Endothelial cell of umbilical vein (primary cell): ENCODE results near the gene UBE2F. TPM values are rescaled to one million over a fixed set of nuclear protein-coding genes. Genes with fewer than 3 reads are reported as not detected.

Experiments
- BruUV-seq: library from RNA; stranded (reverse); fragments of 400-500 nt; replicated peaks from 2 replicates; lab custom pipeline; 2021; lab: Mats Ljungman, UMichigan
- CTCF ChIA-PET: fragments of 300-600, 350-600 bp; sonication (Branson Sonifier 250); formaldehyde crosslinking; loops from one replicate; lab custom pipeline; 2021; ENCODE audit warnings: antibody characterized with exemption, inconsistent platforms; lab: Charles Lee
- POLR2A ChIA-PET: fragments of 300-600, 350-600 bp; sonication (Branson Sonifier 250); formaldehyde crosslinking; loops from one replicate; lab custom pipeline; 2021; ENCODE audit warnings: antibody characterized with exemption, inconsistent platforms; lab: Charles Lee
- DNase-seq: peaks from one replicate; pipeline ENCODE4 v3.0.0-alpha.2; 2011; ENCODE audit warnings: low read depth, low spot score
- FAIRE-seq: peaks from 2 replicates; lab custom pipeline; 2011; peaks lifted over from hg19 to GRCh38; lab: Jason Lieb, UNC
- H2AFZ ChIP-seq: 2 replicates; pipeline ENCODE4 v1.6.0; 2012; ENCODE audit warnings: low read depth, low read length, control low read depth, inconsistent platforms
- H3K27ac ChIP-seq: 2 replicates; pipeline ENCODE4 v1.5.1; 2011; ENCODE audit warnings: low read depth, mild to moderate bottlenecking, control low read depth, low read length, moderate library complexity; ENCODE audit not compliant: insufficient read depth
- H3K27me3 ChIP-seq, 2 experiments: 2 replicates each; pipeline versions ENCODE4 v1.6.0 to v1.6.1; 2011; ENCODE audit warnings: low read length in 2 of 2, mixed read lengths in 1 of 2; ENCODE audit not compliant: control insufficient read depth in 2 of 2, insufficient read depth in 2 of 2
- H3K36me3 ChIP-seq, 2 experiments: 2 replicates in 1 of 2; 3 replicates in 1 of 2; pipeline ENCODE4 v1.5.1; 2011; ENCODE audit warnings: low read length in 2 of 2, mild to moderate bottlenecking in 1 of 2, moderate library complexity in 1 of 2; ENCODE audit not compliant: control insufficient read depth in 2 of 2, insufficient read depth in 2 of 2; ENCODE audit errors: extremely low read depth in 1 of 2
- H3K4me1 ChIP-seq: 3 replicates; pipeline ENCODE4 v1.5.1; 2011; ENCODE audit warnings: mild to moderate bottlenecking, low read length; ENCODE audit not compliant: control insufficient read depth, insufficient read depth; ENCODE audit errors: extremely low read depth
- H3K4me2 ChIP-seq: 2 replicates; pipeline ENCODE4 v1.6.1; 2011; ENCODE audit warnings: low read length, control low read depth, mixed read lengths; ENCODE audit not compliant: insufficient read depth
- H3K4me3 ChIP-seq, 3 experiments: fragments of 200-600 bp in 1 of 3; sonication (generic), shearing (Covaris generic) in 1 of 3; replicated peaks in 1 of 3; 2 replicates each; pipeline ENCODE4 v1.5.1; 2011 to 2016; ENCODE audit warnings: control low read depth in 3 of 3, low read length in 3 of 3, mild to moderate bottlenecking in 2 of 3, inconsistent platforms in 1 of 3, low read depth in 1 of 3, moderate library complexity in 1 of 3; ENCODE audit not compliant: insufficient read depth in 1 of 3
- H3K79me2 ChIP-seq: 2 replicates; pipeline ENCODE4 v1.6.0; 2012; ENCODE audit warnings: low read length, inconsistent platforms; ENCODE audit not compliant: control insufficient read depth, insufficient read depth
- H3K9ac ChIP-seq: replicated peaks from 2 replicates; pipeline ENCODE3; 2011; ENCODE audit warnings: low read length, control low read depth; ENCODE audit not compliant: insufficient read depth; ENCODE audit errors: extremely low read depth
- H3K9me1 ChIP-seq: replicated peaks from 3 replicates; pipeline ENCODE4 v1.6.0; 2011; ENCODE audit warnings: mild to moderate bottlenecking, low read length; ENCODE audit not compliant: control insufficient read depth, insufficient read depth; ENCODE audit errors: extremely low read depth
- H3K9me3 ChIP-seq: replicated peaks from 2 replicates; pipeline ENCODE4 v1.5.1; 2012; ENCODE audit warnings: low read length, inconsistent platforms; ENCODE audit not compliant: control insufficient read depth, insufficient read depth
- H4K20me1 ChIP-seq: replicated peaks from 2 replicates; pipeline ENCODE3; 2011; ENCODE audit warnings: mild to moderate bottlenecking, low read length; ENCODE audit not compliant: control insufficient read depth, insufficient read depth; ENCODE audit errors: extremely low read depth
- CTCF ChIP-seq, 2 donors: IDR thresholded peaks; 1 replicate in 1 of 2; 2 replicates in 1 of 2; pipeline ENCODE4 v1.5.1; 2011; ENCODE audit warnings: low read length in 2 of 2, mild to moderate bottlenecking in 2 of 2, moderate library complexity in 2 of 2, control low read depth in 1 of 2, inconsistent platforms in 1 of 2, low read depth in 1 of 2; ENCODE audit not compliant: insufficient read depth in 1 of 2; ENCODE audit errors: extremely low read depth in 1 of 2
- EZH2 ChIP-seq: IDR thresholded peaks from 2 replicates; pipeline ENCODE4 v1.6.1; 2012; ENCODE audit warnings: borderline replicate concordance, low read depth, mild to moderate bottlenecking, moderate library complexity, low read length, inconsistent platforms; ENCODE audit not compliant: severe bottlenecking
- FOS ChIP-seq: IDR thresholded peaks from 2 replicates; pipeline ENCODE4 v1.6.1; 2011; ENCODE audit warnings: mild to moderate bottlenecking, low read length, moderate library complexity, borderline replicate concordance; ENCODE audit not compliant: insufficient read depth
- GATA2 ChIP-seq: IDR thresholded peaks from 2 replicates; pipeline ENCODE4 v1.7.0; 2011; ENCODE audit warnings: low read depth, mild to moderate bottlenecking, moderate library complexity, mixed read lengths, low read length; ENCODE audit not compliant: insufficient read length, insufficient read depth
- JUN ChIP-seq: IDR thresholded peaks from 2 replicates; pipeline ENCODE4 v1.6.1; 2011; ENCODE audit warnings: borderline replicate concordance, low read depth; ENCODE audit not compliant: insufficient read length, insufficient read depth
- MAX ChIP-seq: IDR thresholded peaks from 2 replicates; pipeline ENCODE4 v1.6.1; 2011; ENCODE audit not compliant: insufficient read depth, insufficient read length
- MYC ChIP-seq: IDR thresholded peaks from one replicate; pipeline ENCODE4 v1.6.1; 2011; ENCODE audit warnings: mild to moderate bottlenecking, low read depth, low read length
- POLR2A ChIP-seq: IDR thresholded peaks from 2 replicates; pipeline ENCODE4 v1.6.1; 2012; ENCODE audit warnings: low read depth, mild to moderate bottlenecking, control low read depth, low read length
- POLR2AphosphoS5 ChIP-seq: IDR thresholded peaks from 2 replicates; pipeline ENCODE4 v1.6.1; 2012; ENCODE audit warnings: low read depth, mild to moderate bottlenecking, control low read depth, low read length, moderate library complexity; ENCODE audit not compliant: insufficient read depth
- dilution Hi-C: fragments of 300-500 bp; cut with MboI; formaldehyde crosslinking; loops from one replicate; pipeline ENCODE4 v1.15.0; 2019; ENCODE audit warnings: low sequenced_read_pairs; ENCODE audit not compliant: extremely low pct_ligation_motif_present
- intact Hi-C: fragments of 100-400 bp; cut with micrococcal nuclease; formaldehyde crosslinking; loops from one replicate; pipeline ENCODE4 v1.10.0; 2022
- polyA plus RNA-seq, 4 experiments: library from polyadenylated mRNA; depleted of rRNA in 3 of 4; stranded (reverse) in 3 of 4; unstranded in 1 of 4; fragments of >200 nt; gene quantifications; 2 replicates each; pipeline versions ENCODE4 v1.2.1 to v1.2.3, GENCODE V29; 2011 to 2012; ENCODE audit warnings: missing spikeins in 1 of 4
- total RNA-seq: library from RNA; stranded (reverse); gene quantifications from 2 replicates; pipeline ENCODE4 v1.2.3, GENCODE V29; 2021

UBE2F gene
- total and polyA plus RNA-seq, 2 donors (not counting 3 experiments of a cell fraction or from before 2014, with no cell fraction given): 42.3 to 45.6 TPM

GRCh38 chr2:238082151-238082550 is 115.3 kb downstream of the UBE2F start:
- intact Hi-C loops: no loop called here
- Histone ChIP-seq H4K20me1 (no peaks in the 10 kb centered on the region), H3K4me2 (no peak overlapping the region), H3K79me2 (no peaks in the 10 kb centered on the region), H2AFZ (no peak overlapping the region), H3K9me1 (no peaks in the 10 kb centered on the region), H3K9ac (no peak overlapping the region), H3K4me3 (no peak overlapping the region), H3K4me1 (no peaks in the 10 kb centered on the region), H3K9me3 (no peaks in the 10 kb centered on the region), H3K36me3 (peaks cover 0 to 18% of the 10 kb centered on the region in 2 experiments), H3K27ac (no peak overlapping the region), H3K27me3 (no peaks in the 10 kb centered on the region)
- FAIRE-seq: no peak
- dilution Hi-C loops: no loop called here
- no peak for DNase-seq
- ChIA-PET CTCF (no interaction called here), POLR2A (no interaction called here)
- BruUV-seq: no TSS peak
- TF ChIP-seq EZH2 (no peak), MAX (no peak), FOS (no peak), MYC (no peak)

- DNase-seq: no peak
- CTCF ChIA-PET: no interaction called here
Measured at GRCh38 chr2:238082827-238083226, 116.0 kb downstream of the UBE2F start.

More at GRCh38 chr2:238082827-238083226, 116.0 kb downstream of the UBE2F start:
- no peak overlapping the region for H3K27ac ChIP-seq
- POLR2A ChIA-PET: no interaction called here
- no peak overlapping the region for H2AFZ ChIP-seq
- no peak overlapping the region for H3K9ac ChIP-seq
- no peak overlapping the region for H3K4me2 ChIP-seq
- H3K9me3 ChIP-seq: no peaks in the 10 kb centered on the region
- intact Hi-C loops: no loop called here
- BruUV-seq: no TSS peak
- peaks cover 0 to 18% of the 10 kb centered on the region in 2 experiments for H3K36me3 ChIP-seq
- H3K79me2 ChIP-seq: no peaks in the 10 kb centered on the region
- H3K4me1 ChIP-seq: no peaks in the 10 kb centered on the region
- no peaks in the 10 kb centered on the region for H3K9me1 ChIP-seq
- no peaks in the 10 kb centered on the region for H3K27me3 ChIP-seq
- FAIRE-seq: no peak
- TF ChIP-seq MAX (no peak), EZH2 (no peak), CTCF (IDR thresholded peaks at IDR 0.05; ENCODE audit: extremely low read depth in 1 of 2, insufficient read depth in 1 of 2, low read depth in 1 of 2, low read length in 2 of 2) (no peak), FOS (no peak), POLR2AphosphoS5 (no peak), JUN (no peak), GATA2 (no peak), POLR2A (no peak), MYC (no peak)
- no peaks in the 10 kb centered on the region for H4K20me1 ChIP-seq
- dilution Hi-C loops: no loop called here
- no peak overlapping the region for H3K4me3 ChIP-seq
